ENCODE results near the gene S100A8. TPM values are rescaled to one million over a fixed set of nuclear protein-coding genes. Genes with fewer than 3 reads are reported as not detected.
A peak's percentile ranks its signal among the peaks of the same experiment; 100 is the strongest.

The S100A8 gene
- total RNA-seq (2014; rRNA removed; shearing (Covaris generic)) = not detected in 2 replicates

DNA sequence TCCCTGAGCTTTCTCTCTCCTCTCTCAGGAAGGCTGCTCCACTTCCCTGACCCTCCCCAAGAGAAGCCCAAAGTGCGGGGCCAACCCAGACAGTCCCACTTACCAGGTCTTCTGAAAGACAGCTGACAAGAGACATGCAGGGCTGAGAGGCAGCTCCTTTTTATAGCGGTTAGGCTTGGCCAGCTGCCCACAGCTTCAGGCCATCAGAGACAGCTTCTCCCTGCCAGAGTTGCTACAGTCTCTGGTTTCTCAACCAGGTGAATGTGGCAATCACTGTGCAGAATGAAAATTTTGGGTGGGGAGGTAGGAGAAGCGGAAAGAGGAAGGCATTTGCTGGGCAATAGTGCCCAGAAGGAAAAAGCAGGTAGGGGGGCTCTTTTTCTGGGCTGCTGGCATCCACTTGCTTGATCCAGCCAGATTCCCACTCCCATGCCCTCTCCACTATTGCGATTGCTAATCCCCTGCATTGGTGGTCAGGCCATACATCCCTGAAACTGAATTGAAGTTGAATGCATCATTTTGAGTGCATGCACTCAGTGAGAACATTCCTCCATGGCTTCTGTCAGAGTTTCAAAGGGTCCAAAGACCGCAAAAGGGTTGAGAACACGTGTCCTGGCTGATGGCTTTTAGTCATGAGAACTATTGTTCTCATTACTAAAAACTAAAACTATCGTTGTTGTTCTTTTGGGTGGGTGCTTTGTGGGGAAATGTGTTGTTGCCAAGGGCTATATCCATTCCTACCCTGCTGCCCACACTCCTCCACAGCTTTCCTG, at the start of gene S100A8:
S100A8 (minus strand) TSS at position 136 of the 773 bp plus-strand sequence. CDS start 538 bp downstream, outside the sequence.
- Histone ChIP-seq H3K4me3 (no peak within 1 kb of the TSS), H3K36me3 (no peaks in the 10 kb centered on the region), H3K4me1 (no peaks in the 10 kb centered on the region), H3K9me3 (replicated peaks) (no peaks in the 10 kb centered on the region), H3K27ac (no peak within 1 kb of the TSS), H3K27me3 (no peaks in the 10 kb centered on the region; the same call in 1 of the 2 replicates)
- DNase-seq = peak in 1 of 2 experiments; percentile 6

DNA sequence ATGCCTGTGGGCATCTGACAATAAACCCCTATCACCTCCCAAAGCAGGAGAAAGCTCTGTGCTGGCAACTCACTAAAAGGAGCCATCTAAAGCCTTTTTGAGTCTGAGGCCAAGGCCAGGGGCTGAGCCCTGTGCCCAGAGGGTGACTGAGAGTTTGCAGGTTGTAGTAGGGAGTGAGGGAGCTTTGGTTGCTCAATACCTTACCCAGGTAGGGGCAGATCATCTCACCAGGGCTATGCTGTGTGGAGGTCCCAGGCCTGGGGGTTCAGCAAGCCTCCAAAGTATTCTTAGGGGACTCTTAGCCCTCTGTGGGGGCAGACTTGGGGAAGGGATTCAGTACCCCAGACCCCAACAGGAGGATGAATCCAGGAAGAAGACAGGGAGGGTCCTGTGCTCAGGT, 48.4 kb upstream of the S100A8 start:
- Histone ChIP-seq H3K4me1 (no peaks in the 10 kb centered on the region), H3K4me3 (no peak overlapping the region), H3K36me3 (no peaks in the 10 kb centered on the region), H3K27me3 (no peaks in the 10 kb centered on the region), H3K9me3 (replicated peaks) (no peaks in the 10 kb centered on the region), H3K27ac (no peak overlapping the region)
- no peak for DNase-seq

DNA sequence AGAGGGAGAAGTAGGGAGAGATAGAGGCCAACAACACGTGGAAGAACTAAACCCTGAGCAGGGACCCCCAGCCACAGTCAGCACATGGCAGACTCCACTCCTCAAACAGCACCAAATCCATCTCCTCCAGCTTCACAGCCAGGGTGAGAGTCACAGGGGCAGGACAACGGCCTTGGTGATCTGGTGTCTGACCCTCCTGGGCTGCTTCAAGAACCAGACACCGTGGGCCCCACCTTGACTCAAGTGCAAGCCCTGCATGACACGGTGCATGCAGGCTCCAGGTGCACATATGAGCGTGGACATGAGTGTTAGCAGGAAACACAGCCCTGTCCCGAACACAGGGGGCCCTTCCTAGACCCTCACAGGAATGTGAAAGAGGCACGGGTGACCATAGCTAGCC, 47.7 kb upstream of the S100A8 start:
- DNase-seq = no peak
- Histone ChIP-seq H3K27me3 (no peaks in the 10 kb centered on the region), H3K4me1 (no peaks in the 10 kb centered on the region), H3K4me3 (no peak overlapping the region), H3K36me3 (no peaks in the 10 kb centered on the region), H3K27ac (no peak overlapping the region), H3K9me3 (replicated peaks) (no peaks in the 10 kb centered on the region)

DNA sequence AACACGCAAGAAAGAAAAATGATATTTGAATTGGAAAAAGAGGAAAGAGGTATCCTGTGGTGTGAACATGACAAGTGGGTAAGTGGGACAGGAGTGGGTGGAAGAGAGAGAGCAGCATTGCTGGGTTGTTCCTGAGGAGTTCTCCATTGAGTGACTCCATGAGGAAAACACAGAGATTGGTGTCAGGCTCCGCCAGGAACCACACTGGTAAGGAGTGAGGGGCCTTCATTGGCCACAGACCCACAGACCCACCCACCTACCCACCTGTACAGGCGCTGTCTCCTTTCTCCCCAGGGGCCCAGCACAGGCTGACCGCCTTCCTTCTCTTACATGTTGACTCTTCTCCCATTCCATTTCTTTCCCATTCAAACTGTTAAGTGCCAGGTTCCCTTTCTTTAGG, 46.4 kb upstream of the S100A8 start:
- no peaks in the 10 kb centered on the region for H3K9me3 ChIP-seq (replicated peaks)
- no peaks in the 10 kb centered on the region for H3K4me1 ChIP-seq
- DNase-seq = no peak
- H3K36me3 ChIP-seq = no peaks in the 10 kb centered on the region
- no peak overlapping the region for H3K4me3 ChIP-seq
- H3K27ac ChIP-seq = no peak overlapping the region
- H3K27me3 ChIP-seq = no peaks in the 10 kb centered on the region

DNA sequence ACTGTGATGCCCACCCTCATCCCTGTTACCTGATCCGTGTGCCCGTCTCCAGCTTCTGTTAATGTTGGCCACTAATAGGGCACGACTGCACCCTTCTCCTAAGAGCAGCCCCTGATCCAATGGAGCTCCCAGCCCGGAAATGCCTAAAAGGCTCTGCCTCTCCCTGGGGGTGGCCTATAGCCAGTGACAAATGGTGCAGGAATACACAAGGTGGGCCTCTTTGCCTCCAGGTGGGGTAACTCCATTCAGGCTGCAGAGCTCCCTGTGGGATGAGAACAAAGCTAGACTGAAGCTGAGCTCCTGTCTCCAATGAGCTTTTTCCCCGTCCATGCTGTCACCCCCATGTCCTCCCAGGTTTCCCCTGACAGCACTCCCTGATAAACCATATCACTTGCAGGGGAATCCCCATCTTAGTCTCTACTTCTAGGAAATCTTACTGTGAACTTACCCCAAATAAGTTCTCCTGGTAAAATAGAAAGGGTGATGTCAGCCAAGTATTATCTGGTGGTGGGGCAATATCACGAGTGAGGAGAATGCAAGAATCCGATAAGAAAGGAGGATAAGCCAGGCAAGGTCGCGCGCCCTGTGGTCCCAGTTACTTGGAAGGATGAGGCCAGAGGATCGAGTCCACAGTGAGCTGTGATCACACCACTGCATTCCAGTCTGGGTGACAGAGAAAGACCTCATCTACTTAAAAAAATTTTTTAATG, 44.0 kb upstream of the S100A8 start:
- no peak overlapping the region for H3K4me3 ChIP-seq
- H3K27me3 ChIP-seq = no peaks in the 10 kb centered on the region

DNA sequence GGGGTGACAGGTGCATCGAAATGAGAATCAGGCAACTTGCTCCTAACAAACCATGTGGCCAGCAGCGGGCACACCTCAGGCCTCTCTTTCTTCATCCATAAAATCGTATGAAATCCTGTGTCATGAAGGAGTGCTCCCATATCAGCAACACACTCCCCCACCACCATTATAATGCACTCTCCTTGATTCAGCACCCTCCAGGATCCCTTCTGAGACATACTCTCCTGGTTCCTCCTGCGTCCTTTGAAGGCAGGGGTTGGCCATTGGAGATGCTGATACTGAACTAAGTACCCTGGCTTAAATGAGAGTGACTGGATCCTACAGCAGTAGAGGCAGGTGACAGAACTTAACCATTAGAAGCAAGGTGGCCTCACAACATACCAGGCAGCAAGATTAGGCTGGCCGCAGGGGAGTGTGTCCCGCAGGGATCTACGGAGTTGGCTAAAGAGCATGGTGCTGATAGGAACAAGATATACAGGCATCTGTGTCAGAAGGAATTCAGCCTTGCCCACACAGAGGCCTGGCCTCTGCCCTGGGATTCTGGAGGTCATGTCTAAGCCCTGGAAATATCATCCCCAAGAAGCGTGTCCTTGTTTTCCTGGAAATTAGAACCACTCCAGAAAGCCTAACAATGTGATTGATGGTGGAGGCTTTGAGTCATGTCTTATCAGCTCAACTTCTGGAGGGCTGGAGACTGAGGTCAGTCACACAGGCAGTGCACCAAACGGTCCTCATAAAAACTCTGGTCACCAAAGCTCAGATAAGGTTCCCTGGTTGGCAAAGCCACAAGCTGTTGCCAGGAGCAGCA, 42.2 kb upstream of the S100A8 start:
- H3K36me3 ChIP-seq = no peaks in the 10 kb centered on the region
- H3K4me1 ChIP-seq = no peaks in the 10 kb centered on the region
- no peaks in the 10 kb centered on the region for H3K27me3 ChIP-seq
- no peak for DNase-seq
- H3K4me3 ChIP-seq = no peak overlapping the region
- no peaks in the 10 kb centered on the region for H3K9me3 ChIP-seq (replicated peaks)
- H3K27ac ChIP-seq = no peak overlapping the region

More for the DNA sequence above, 44.0 kb upstream of the S100A8 start:
- Histone ChIP-seq H3K4me1 (no peaks in the 10 kb centered on the region), H3K27ac (no peak overlapping the region), H3K9me3 (replicated peaks) (no peaks in the 10 kb centered on the region), H3K36me3 (no peaks in the 10 kb centered on the region)
- DNase-seq = no peak

DNA sequence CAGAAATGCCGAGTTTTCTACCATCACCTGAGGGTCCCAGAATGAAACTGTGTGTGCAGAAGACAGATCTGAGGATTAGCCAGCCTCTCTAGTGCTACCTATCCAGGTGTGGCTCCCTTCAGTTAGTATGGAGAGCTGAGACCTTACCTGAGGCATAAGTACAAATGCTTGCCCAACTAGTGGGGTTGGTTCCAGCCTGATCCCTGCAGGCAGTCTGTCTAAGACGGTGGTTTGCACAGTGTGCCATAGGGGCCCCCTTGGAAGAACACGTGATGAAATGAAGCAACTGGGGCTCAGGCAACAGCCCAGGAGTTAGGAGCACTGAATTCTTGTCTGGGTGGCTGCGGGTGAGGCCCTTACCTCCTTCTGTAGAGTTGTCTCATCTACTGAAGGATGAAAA, 41.1 kb upstream of the S100A8 start:
- H3K36me3 ChIP-seq = no peaks in the 10 kb centered on the region
- H3K27me3 ChIP-seq = no peaks in the 10 kb centered on the region
- DNase-seq = no peak
- no peak overlapping the region for H3K4me3 ChIP-seq
- no peaks in the 10 kb centered on the region for H3K9me3 ChIP-seq (replicated peaks)
- no peaks in the 10 kb centered on the region for H3K4me1 ChIP-seq
- H3K27ac ChIP-seq = no peak overlapping the region

DNA sequence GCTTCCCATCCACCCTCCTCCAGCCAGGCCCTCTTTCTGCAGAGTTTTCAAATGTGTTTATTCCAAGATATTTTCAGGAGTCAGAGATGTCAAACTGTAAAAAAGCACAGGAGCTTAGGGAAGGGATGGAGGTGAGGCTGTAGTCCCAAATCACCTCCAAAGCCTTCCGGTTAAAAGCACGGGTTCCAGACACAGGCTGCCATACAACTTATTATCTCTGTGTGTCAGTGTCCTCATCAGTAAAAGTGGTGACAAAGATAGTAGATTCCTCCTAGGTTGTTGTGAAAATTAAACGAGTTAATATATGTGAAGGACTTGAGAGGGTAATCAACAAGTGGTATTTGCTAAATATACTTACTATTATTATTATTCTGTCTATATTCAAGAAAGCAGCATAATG, 40.6 kb upstream of the S100A8 start:
- H3K27me3 ChIP-seq = no peaks in the 10 kb centered on the region
- H3K36me3 ChIP-seq = no peaks in the 10 kb centered on the region
- H3K4me3 ChIP-seq = no peak overlapping the region
- no peak overlapping the region for H3K27ac ChIP-seq
- no peak for DNase-seq
- no peaks in the 10 kb centered on the region for H3K9me3 ChIP-seq (replicated peaks)
- H3K4me1 ChIP-seq = no peaks in the 10 kb centered on the region

DNA sequence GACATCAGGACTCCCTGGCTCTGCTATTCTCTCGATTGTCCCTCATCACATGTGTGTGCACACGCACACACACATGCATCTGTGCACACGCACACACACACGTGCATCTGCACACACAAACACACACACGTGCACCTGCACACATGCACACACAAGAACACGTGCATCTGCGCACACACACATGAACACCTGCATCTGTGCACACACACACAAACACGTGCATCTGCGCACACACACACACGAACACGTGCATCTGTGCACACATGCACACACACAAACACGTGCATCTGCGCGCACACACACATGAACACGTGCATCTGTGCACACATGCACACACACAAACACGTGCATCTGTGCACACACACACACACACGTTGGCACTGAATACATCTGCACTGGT, 40.1 kb upstream of the S100A8 start:
- no peak overlapping the region for H3K27ac ChIP-seq
- no peaks in the 10 kb centered on the region for H3K9me3 ChIP-seq (replicated peaks)
- no peaks in the 10 kb centered on the region for H3K27me3 ChIP-seq
- no peak overlapping the region for H3K4me3 ChIP-seq
- H3K4me1 ChIP-seq = no peaks in the 10 kb centered on the region
- DNase-seq = no peak
- H3K36me3 ChIP-seq = no peaks in the 10 kb centered on the region

DNA sequence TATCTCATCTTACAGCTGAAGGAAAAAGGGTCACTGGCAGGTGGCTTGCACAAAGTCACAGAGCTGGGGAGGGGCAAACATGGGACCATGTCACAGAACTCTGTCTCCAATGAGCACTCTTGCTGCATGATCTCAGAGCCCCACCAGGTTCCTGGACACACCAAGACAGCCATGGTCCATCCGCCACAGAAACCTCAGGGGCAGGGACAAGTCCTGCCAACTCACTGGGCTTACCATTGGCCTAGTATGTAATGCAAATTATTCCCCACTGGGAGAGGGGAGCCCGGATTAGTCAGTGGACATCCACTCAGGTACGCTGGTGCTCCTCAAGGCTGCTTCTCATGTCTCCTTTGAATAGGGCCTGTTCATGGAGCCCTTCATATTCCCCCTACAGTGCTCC, 39.7 kb upstream of the S100A8 start:
- H3K4me1 ChIP-seq = no peaks in the 10 kb centered on the region
- DNase-seq = no peak
- no peak overlapping the region for H3K4me3 ChIP-seq
- H3K27me3 ChIP-seq = no peaks in the 10 kb centered on the region
- H3K27ac ChIP-seq = no peak overlapping the region
- H3K36me3 ChIP-seq = no peaks in the 10 kb centered on the region
- no peaks in the 10 kb centered on the region for H3K9me3 ChIP-seq (replicated peaks)

DNA sequence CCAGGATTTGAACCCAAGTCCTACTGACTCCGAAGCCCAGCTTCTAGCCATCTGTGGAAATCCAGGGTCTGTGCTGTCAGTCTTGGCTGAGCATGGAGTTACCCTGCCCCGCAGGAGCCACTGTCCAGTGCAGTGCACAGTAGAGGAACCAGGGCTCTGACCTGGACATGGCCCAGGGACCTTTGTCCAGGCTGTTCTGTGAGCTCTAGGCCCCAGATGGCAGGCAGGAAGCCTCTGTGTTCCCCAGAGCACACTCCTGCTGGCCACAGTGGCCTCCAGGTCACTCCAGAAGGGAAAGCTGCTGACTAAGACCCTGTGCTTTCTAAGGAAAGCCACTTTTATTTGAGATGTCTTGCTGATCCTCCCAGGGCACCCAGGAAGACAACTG, 39.3 kb upstream of the S100A8 start:
- no peak for DNase-seq
- Histone ChIP-seq H3K4me3 (no peak overlapping the region), H3K9me3 (replicated peaks) (no peaks in the 10 kb centered on the region), H3K4me1 (no peaks in the 10 kb centered on the region), H3K27ac (no peak overlapping the region), H3K27me3 (no peaks in the 10 kb centered on the region), H3K36me3 (no peaks in the 10 kb centered on the region)

DNA sequence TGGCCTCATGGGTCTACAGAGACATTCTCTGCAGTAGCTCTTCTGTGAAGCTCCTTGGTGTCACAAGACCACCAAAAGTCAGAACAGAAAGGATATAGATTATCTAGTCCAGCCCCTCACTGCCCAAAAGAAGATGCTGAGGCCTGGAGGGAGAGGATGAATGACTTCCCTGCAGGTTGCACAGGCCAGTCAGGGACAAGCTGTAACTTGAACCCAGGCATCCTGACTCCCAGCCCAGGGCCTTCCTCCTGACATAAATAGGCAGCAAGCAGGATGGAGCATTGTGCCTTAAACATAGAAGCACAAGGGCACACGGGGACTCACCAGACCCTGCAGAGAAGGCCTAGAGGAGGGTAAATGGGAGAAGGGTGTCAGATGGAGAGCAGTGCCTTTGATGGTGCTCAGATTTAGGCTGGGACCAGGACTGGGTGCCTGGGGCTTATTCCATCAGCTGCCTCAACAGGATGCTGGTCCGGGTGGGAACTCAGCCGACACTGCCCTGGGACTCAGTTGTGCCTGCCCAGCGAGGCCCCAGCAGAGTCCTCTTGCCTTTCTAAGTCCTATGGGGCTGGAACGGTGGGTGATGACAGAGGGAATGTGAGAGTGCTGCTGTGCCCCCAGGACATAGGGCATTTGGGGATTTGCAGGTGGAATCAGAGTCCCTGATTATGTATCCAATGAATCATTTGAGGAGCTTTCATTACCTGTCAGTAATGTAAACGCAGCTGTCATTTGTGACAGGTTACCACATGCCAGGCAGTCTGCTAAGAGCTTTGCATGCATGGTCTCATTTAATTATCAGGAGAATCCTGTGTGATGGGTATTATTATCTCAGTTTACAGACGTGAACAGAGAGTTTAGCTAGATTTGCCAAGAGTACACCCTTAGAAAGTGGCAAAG, 38.6 kb upstream of the S100A8 start:
- no peak for DNase-seq
- H3K4me1 ChIP-seq = no peaks in the 10 kb centered on the region
- H3K27me3 ChIP-seq = no peaks in the 10 kb centered on the region
- H3K9me3 ChIP-seq (replicated peaks) = no peaks in the 10 kb centered on the region
- no peak overlapping the region for H3K27ac ChIP-seq
- no peak overlapping the region for H3K4me3 ChIP-seq
- H3K36me3 ChIP-seq = no peaks in the 10 kb centered on the region

DNA sequence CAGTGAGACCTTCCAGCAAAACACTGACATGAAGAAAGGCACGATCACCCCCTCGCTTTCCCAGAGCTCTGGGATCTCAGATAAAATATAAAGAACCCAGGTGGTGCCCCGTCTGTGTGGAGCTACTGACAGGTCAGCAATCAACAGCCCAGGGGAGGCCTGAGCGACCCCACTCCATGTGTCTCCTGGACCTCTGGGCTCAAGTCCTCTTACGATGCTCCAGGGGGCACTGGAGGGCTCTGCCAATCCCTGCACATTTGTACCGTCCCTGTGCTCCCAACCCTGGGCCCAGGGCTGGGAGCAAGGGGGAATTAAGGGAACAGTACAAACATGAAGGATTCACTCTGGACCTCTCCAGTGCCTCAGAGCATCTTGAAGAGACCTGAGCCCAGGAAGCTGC, 37.9 kb upstream of the S100A8 start:
- Histone ChIP-seq H3K27ac (no peak overlapping the region), H3K4me1 (no peaks in the 10 kb centered on the region), H3K27me3 (no peaks in the 10 kb centered on the region), H3K36me3 (no peaks in the 10 kb centered on the region), H3K9me3 (replicated peaks) (no peaks in the 10 kb centered on the region), H3K4me3 (no peak overlapping the region)
- no peak for DNase-seq

DNA sequence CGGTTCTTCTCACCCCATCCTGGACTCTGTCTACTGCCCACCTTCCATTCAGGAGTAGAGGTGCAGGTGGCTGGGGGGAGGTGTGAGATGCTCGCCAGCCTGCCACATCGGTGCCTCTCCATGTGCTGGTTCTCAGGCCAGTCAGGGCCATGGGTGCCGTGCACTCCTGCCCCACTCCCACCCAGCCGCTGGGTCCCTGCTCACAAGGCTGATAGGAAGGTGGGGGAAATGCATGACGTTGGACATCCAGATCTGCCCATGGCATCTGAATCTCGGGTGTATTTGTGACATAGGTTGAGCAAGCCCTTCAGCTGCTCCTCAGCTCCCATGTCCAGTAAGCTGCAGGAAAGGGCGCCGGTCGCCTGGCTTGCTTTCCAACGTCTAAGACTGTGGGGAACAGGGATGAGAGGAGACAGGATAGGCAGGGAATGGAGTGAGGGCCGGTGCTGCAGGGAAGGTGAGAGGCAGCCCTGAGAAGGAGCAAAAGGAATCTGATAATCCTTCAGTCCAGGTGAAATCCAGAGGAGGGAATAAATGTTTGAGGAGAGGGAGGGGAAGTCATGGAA, 37.3 kb upstream of the S100A8 start:
- Histone ChIP-seq H3K27ac (no peak overlapping the region), H3K4me3 (no peak overlapping the region), H3K9me3 (replicated peaks) (no peaks in the 10 kb centered on the region), H3K36me3 (no peaks in the 10 kb centered on the region), H3K27me3 (no peaks in the 10 kb centered on the region), H3K4me1 (no peaks in the 10 kb centered on the region)
- DNase-seq = no peak

All from SJCRH30 (cell line).